ENCODE data around the gene KRT79. TPM values are rescaled to one million over a fixed set of nuclear protein-coding genes. Genes with fewer than 3 reads are reported as not detected.

KRT79 gene
- total and polyA plus RNA-seq, 4 donors = not detected

GRCh38 chr12:52781399-52782082 lies 52.6 kb downstream of the KRT79 start:
- Histone ChIP-seq H3K4me3 (ENCODE audit: low read depth in 1 of 3, low read length in 3 of 3) (no peak overlapping the region), H3K9ac (ENCODE audit: low read depth in 1 of 2, low read length in 2 of 2) (no peak overlapping the region), H3K9me3 (ENCODE audit: control insufficient read depth in 4 of 4, low read length in 3 of 4) (no peaks in the 10 kb centered on the region), H3K27ac (ENCODE audit: low read depth in 1 of 2, low read length in 2 of 2) (no peak overlapping the region), H3K36me3 (ENCODE audit: control insufficient read depth in 4 of 4, insufficient read depth in 3 of 4, low read depth in 1 of 4, low read length in 3 of 4) (no peaks in the 10 kb centered on the region), H3K27me3 (ENCODE audit: control insufficient read depth in 4 of 4, insufficient read depth in 4 of 4, low read length in 3 of 4) (peaks cover 0 to 2% (median 0%) of the 10 kb centered on the region in 4 donors), H3K4me1 (ENCODE audit: control insufficient read depth in 4 of 4, insufficient read depth in 4 of 4, low read length in 3 of 4) (no peaks in the 10 kb centered on the region)
- 64% methylated on average over 4 of the region's 4 CpGs for WGBS
- DNase-seq (ENCODE audit: low spot score) = no peak
- TF ChIP-seq ATF3 (IDR thresholded peaks at IDR 0.05) = no peak

GRCh38 chr12:52779914-52780313 lies 54.2 kb downstream of the KRT79 start:
- DNase-seq (ENCODE audit: low spot score) = no peak
- H3K27me3 ChIP-seq (ENCODE audit: control insufficient read depth in 4 of 4, insufficient read depth in 4 of 4, low read length in 3 of 4) = no peaks in the 10 kb centered on the region
- H3K9me3 ChIP-seq (ENCODE audit: control insufficient read depth in 4 of 4, low read length in 3 of 4) = no peaks in the 10 kb centered on the region
- no peaks in the 10 kb centered on the region for H3K36me3 ChIP-seq (ENCODE audit: control insufficient read depth in 4 of 4, insufficient read depth in 3 of 4, low read depth in 1 of 4, low read length in 3 of 4)
- H3K9ac ChIP-seq (ENCODE audit: low read depth in 1 of 2, low read length in 2 of 2) = no peak overlapping the region
- no peak for TF ChIP-seq FOXA1 (IDR thresholded peaks at IDR 0.05)
- no peak for TF ChIP-seq RAD21 (IDR thresholded peaks at IDR 0.05)
- TF ChIP-seq FOXA2 (IDR thresholded peaks at IDR 0.05) = no peak
- TF ChIP-seq MAX (IDR thresholded peaks at IDR 0.05) = no peak
- no peak for TF ChIP-seq JUND (IDR thresholded peaks at IDR 0.05)
- no peak for TF ChIP-seq HNF4A (conservative IDR thresholded peaks at IDR 0.05)
- no peak for TF ChIP-seq EGR1 (IDR thresholded peaks at IDR 0.05; ENCODE audit: low read depth in 2 of 2)
- no peak for TF ChIP-seq TAF1 (conservative IDR thresholded peaks at IDR 0.05)
- TF ChIP-seq REST (IDR thresholded peaks at IDR 0.05) = no peak
- TF ChIP-seq NR2F2 (IDR thresholded peaks at IDR 0.05) = no peak
- TF ChIP-seq SP1 (IDR thresholded peaks at IDR 0.05) = no peak
- TF ChIP-seq YY1 (IDR thresholded peaks at IDR 0.05) = no peak
- no peak for TF ChIP-seq CTCF (IDR thresholded peaks at IDR 0.05; ENCODE audit: low read depth, low read length, missing input control)
- no peak for TF ChIP-seq ZBTB33 (IDR thresholded peaks at IDR 0.05)
- no peak for TF ChIP-seq ATF3 (IDR thresholded peaks at IDR 0.05)
- no peak for TF ChIP-seq RXRA (IDR thresholded peaks at IDR 0.05)
- no peak for TF ChIP-seq HNF4G (IDR thresholded peaks at IDR 0.05)
- TF ChIP-seq GABPA (IDR thresholded peaks at IDR 0.05 in 1 of 2, conservative IDR thresholded peaks at IDR 0.05 in 1 of 2) = no peak
- H3K27ac ChIP-seq (ENCODE audit: low read depth in 1 of 2, low read length in 2 of 2) = no peak overlapping the region
- H3K4me1 ChIP-seq (ENCODE audit: control insufficient read depth in 4 of 4, insufficient read depth in 4 of 4, low read length in 3 of 4) = no peaks in the 10 kb centered on the region
- WGBS = 88% methylated on average over 6 of the region's 6 CpGs
- H3K4me3 ChIP-seq (ENCODE audit: low read depth in 1 of 3, low read length in 3 of 3) = no peak overlapping the region
